Activated CD4-positive, alpha-beta T cell treated with anti-CD3 and anti-CD28 coated beads for 36 hours (primary cell): ENCODE measurements around the gene RNF224. TPM values are rescaled to one million over a fixed set of nuclear protein-coding genes. Genes with fewer than 3 reads are reported as not detected.
"Not testable (repeated sequence)": the region's sequence is repeated elsewhere in the genome, so short reads cannot be mapped to it uniquely, and the experiment has no call there.

Experiments
- ATAC-seq: fragments of 200-7000 bp; cut with Tn5 transposase; one replicate; pipeline ENCODE4 v1.10.0; 2021; ENCODE audit warnings: mild to moderate bottlenecking, moderate library complexity
- CTCF ChIA-PET: fragments of 350-600 bp; sonication (Branson Sonifier 250); formaldehyde crosslinking; loops from one replicate; lab custom pipeline; 2021; ENCODE audit warnings: antibody characterized with exemption; lab: Charles Lee
- POLR2A ChIA-PET: fragments of 350-600 bp; sonication (Branson Sonifier 250); formaldehyde crosslinking; loops from one replicate; lab custom pipeline; 2021; ENCODE audit warnings: antibody characterized with exemption, inconsistent platforms; lab: Charles Lee
- DNase-seq: peaks from one replicate; pipeline ENCODE4 v3.0.0-alpha.2; 2020
- H3K27ac Mint-ChIP-seq: one replicate; pipeline ENCODE4 v1.8.0; 2021; ENCODE audit warnings: mixed read lengths
- H3K27me3 Mint-ChIP-seq: one replicate; pipeline ENCODE4 v1.8.0; 2021; ENCODE audit warnings: mixed read lengths
- H3K36me3 Mint-ChIP-seq: one replicate; pipeline ENCODE4 v1.8.0; 2021; ENCODE audit warnings: low read depth, mixed read lengths
- H3K4me1 Mint-ChIP-seq: one replicate; pipeline ENCODE4 v1.8.0; 2021; ENCODE audit warnings: mixed read lengths
- H3K4me3 Mint-ChIP-seq: one replicate; pipeline ENCODE4 v1.8.0; 2021; ENCODE audit warnings: mild to moderate bottlenecking, moderate library complexity, mixed read lengths
- H3K9me3 Mint-ChIP-seq: one replicate; pipeline ENCODE4 v1.8.0; 2021; ENCODE audit warnings: low read depth, mixed read lengths
- intact Hi-C, 2 experiments: fragments of 100-400 bp; cut with DNase I in 1 of 2; cut with micrococcal nuclease in 1 of 2; formaldehyde crosslinking; loops; one replicate each; pipeline versions ENCODE4 v1.14.2 to v1.15.1; 2022 to 2024; cut with DNase I, micrococcal nuclease
- total RNA-seq, 2 experiments: library from RNA; stranded (reverse); gene quantifications; one replicate each; pipeline ENCODE4 v1.2.3, GENCODE V29; 2021

RNF224 gene
- total RNA-seq, 2 experiments from 2014 or later, result not detected

- H3K27ac Mint-ChIP-seq, result no peak overlapping the region
- POLR2A ChIA-PET, result interaction anchor here (0.8 kb wide), 1 partner anchor 9 kb away, joined by 5 read pairs; no protein-coding TSS in a partner anchor
- peaks cover 12% of the 10 kb centered on the region for H3K4me1 Mint-ChIP-seq
- intact Hi-C loops, result loop anchor here (1.0 to 5.0 kb wide), 4 partner anchors 12 to 188 kb away; partner anchors contain the start of genes ANAPC2 (in 1 of the 2), NPDC1 (in 1 of the 2), SSNA1 (in 1 of the 2) and TPRN (in 1 of the 2)
- no peak for DNase-seq
- no peaks in the 10 kb centered on the region for H3K9me3 Mint-ChIP-seq
- ATAC-seq, result no peak
- no peak overlapping the region for H3K4me3 Mint-ChIP-seq
- H3K36me3 Mint-ChIP-seq, result no peaks in the 10 kb centered on the region
- peaks cover 2% of the 10 kb centered on the region for H3K27me3 Mint-ChIP-seq
- CTCF ChIA-PET, result interaction anchor here (0.6 to 1.6 kb wide), 8 partner anchors 9 to 207 kb away, joined by 3 to 23 read pairs (median 5); partner anchors contain the start of genes CYSRT1, RNF208 and RNF224
Measured at GRCh38 chr9:137235424-137236237, 8.3 kb downstream of the RNF224 start.

GRCh38 chr9:137236238-137236935 is 9.1 kb downstream of the RNF224 start:
- Mint-ChIP-seq H3K4me1 (peaks cover 12% of the 10 kb centered on the region), H3K36me3 (peaks cover 3% of the 10 kb centered on the region), H3K27me3 (peaks cover 2% of the 10 kb centered on the region), H3K27ac (no peak overlapping the region), H3K9me3 (no peaks in the 10 kb centered on the region), H3K4me3 (no peak overlapping the region)
- intact Hi-C loops, result loop anchor here (1.0 to 5.0 kb wide), 4 partner anchors 13 to 189 kb away; partner anchors contain the start of genes ANAPC2 (in 1 of the 2), NPDC1 (in 1 of the 2), SSNA1 (in 1 of the 2) and TPRN (in 1 of the 2)
- peak; percentile 33 for ATAC-seq
- ChIA-PET CTCF (interaction anchor here (0.6 to 1.6 kb wide), 33 partner anchors 9 to 407 kb away, joined by 3 to 23 read pairs (median 5); partner anchors contain the start of genes CYSRT1, MAN1B1, NELFB and RNF208), POLR2A (interaction anchor here (0.8 to 0.9 kb wide), 4 partner anchors 8 to 109 kb away, joined by 3 to 5 read pairs (median 4); partner anchors contain the start of gene NELFB)
- DNase-seq, result peak; percentile 96

GRCh38 chr9:137236936-137237421 is 9.7 kb downstream of the RNF224 start:
- Mint-ChIP-seq H3K4me1 (peaks cover 12% of the 10 kb centered on the region), H3K9me3 (no peaks in the 10 kb centered on the region), H3K4me3 (no peak overlapping the region), H3K27me3 (peaks cover 2% of the 10 kb centered on the region), H3K36me3 (peaks cover 5% of the 10 kb centered on the region), H3K27ac (no peak overlapping the region)
- ChIA-PET POLR2A (interaction anchor here (0.9 kb wide), 3 partner anchors 17 to 109 kb away, joined by 3 to 5 read pairs (median 3); partner anchors contain the start of gene NELFB), CTCF (interaction anchor here (0.6 to 1.6 kb wide), 32 partner anchors 10 to 408 kb away, joined by 3 to 23 read pairs (median 5); partner anchors contain the start of genes CYSRT1, MAN1B1, NELFB and RNF208)
- ATAC-seq, result no peak
- no peak for DNase-seq
- intact Hi-C loops, result loop anchor here (1.0 to 5.0 kb wide), 4 partner anchors 14 to 190 kb away; partner anchors contain the start of genes ANAPC2 (in 1 of the 2), NPDC1 (in 1 of the 2), SSNA1 (in 1 of the 2) and TPRN (in 1 of the 2)

GRCh38 chr9:137237759-137238726 is 10.7 kb downstream of the RNF224 start:
- Mint-ChIP-seq H3K36me3 (peaks cover 15% of the 10 kb centered on the region), H3K27me3 (peaks cover 2% of the 10 kb centered on the region), H3K4me1 (peaks cover 22% of the 10 kb centered on the region), H3K4me3 (no peak overlapping the region), H3K9me3 (no peaks in the 10 kb centered on the region), H3K27ac (no peak overlapping the region)
- POLR2A ChIA-PET, result no interaction called here
- intact Hi-C loops, result loop anchor here (2.0 to 5.0 kb wide), 2 partner anchors 49 to 191 kb away; partner anchors contain the start of genes ANAPC2 (in 1 of the 2), NPDC1 (in 1 of the 2) and SSNA1 (in 1 of the 2)
- CTCF ChIA-PET, result interaction anchor here (0.6 to 1.8 kb wide), 10 partner anchors 11 to 170 kb away, joined by 3 to 23 read pairs (median 5); partner anchors contain the start of genes CYSRT1, RNF208 and RNF224
- ATAC-seq (no peak), DNase-seq (no peak)

- not testable (repeated sequence) for ATAC-seq, H3K27me3 Mint-ChIP-seq, DNase-seq, H3K9me3 Mint-ChIP-seq
- ChIA-PET CTCF (interaction anchor here (1.2 to 1.8 kb wide), 4 partner anchors 13 to 144 kb away, joined by 5 to 8 read pairs (median 6); partner anchors contain the start of genes CYSRT1 and RNF224), POLR2A (interaction anchor here (0.6 to 1.7 kb wide), 5 partner anchors 17 to 153 kb away, joined by 3 to 10 read pairs (median 7); partner anchors contain the start of genes MAN1B1 and RNF208)
- Mint-ChIP-seq H3K36me3 (peaks cover 27% of the 10 kb centered on the region), H3K4me3 (peak overlapping the region; percentile 83), H3K4me1 (peaks cover 27% of the 10 kb centered on the region), H3K27ac (peak overlapping the region; percentile 42)
- intact Hi-C loops, result loop anchor here (1.0 to 5.0 kb wide), 8 partner anchors 16 to 756 kb away; partner anchors contain the start of genes ANAPC2 (in 1 of the 2), MAN1B1 (in 1 of the 2), NDOR1 (in 1 of the 2) and NPDC1 (in 1 of the 2)
Measured at GRCh38 chr9:137239541-137240200, 12.4 kb downstream of the RNF224 start.

- H3K36me3 Mint-ChIP-seq, result peaks cover 27% of the 10 kb centered on the region
- H3K27ac Mint-ChIP-seq, result no peak overlapping the region
- H3K4me1 Mint-ChIP-seq, result peaks cover 27% of the 10 kb centered on the region
Measured at GRCh38 chr9:137240318-137240840, 13.1 kb downstream of the RNF224 start.

GRCh38 chr9:137240841-137241489 is 13.7 kb downstream of the RNF224 start, which contains the start of gene TUBB4B:
Gene TUBB4B, plus strand, starts transcription at chr9:137241287. Its CDS starts 74 bp downstream, at chr9:137241361.
- peak; percentile 84 for ATAC-seq
- intact Hi-C loops, result loop anchor here (1.0 to 2.0 kb wide), 18 partner anchors 14 to 758 kb away; partner anchors contain the start of genes NDOR1 (in 2 of the 2), NELFB (in 2 of the 2), TMEM203 (in 2 of the 2) and ANAPC2 (in 1 of the 2)
- ChIA-PET POLR2A (interaction anchor here (0.6 to 1.7 kb wide), 14 partner anchors 13 to 362 kb away, joined by 3 to 13 read pairs (median 3); partner anchors contain the start of genes FBXW5, MAN1B1, NELFB and RNF208), CTCF (interaction anchor here (0.6 to 1.7 kb wide), 8 partner anchors 13 to 418 kb away, joined by 3 to 8 read pairs (median 4); partner anchors contain the start of genes CYSRT1, MAN1B1 and RNF224)
- peak; percentile 98 for DNase-seq
- Mint-ChIP-seq H3K27me3 (no peaks in the 10 kb centered on the region), H3K27ac (peak within 1 kb of the TSS; percentile 87), H3K4me3 (peak within 1 kb of the TSS; percentile 83), H3K9me3 (no peaks in the 10 kb centered on the region), H3K4me1 (peaks cover 27% of the 10 kb centered on the region), H3K36me3 (peaks cover 27% of the 10 kb centered on the region)

More at GRCh38 chr9:137240318-137240840, 13.1 kb downstream of the RNF224 start:
- Mint-ChIP-seq H3K4me3 (peak overlapping the region; percentile 83), H3K9me3 (no peaks in the 10 kb centered on the region), H3K27me3 (no peaks in the 10 kb centered on the region)
- ATAC-seq (peak; percentile 16), DNase-seq (peak; percentile 79)
- POLR2A ChIA-PET, result interaction anchor here (0.6 to 1.7 kb wide), 14 partner anchors 13 to 362 kb away, joined by 3 to 13 read pairs (median 4); partner anchors contain the start of genes FBXW5, MAN1B1, NELFB and RNF208
- CTCF ChIA-PET, result interaction anchor here (0.9 to 1.8 kb wide), 5 partner anchors 13 to 145 kb away, joined by 3 to 8 read pairs (median 6); partner anchors contain the start of genes CYSRT1 and RNF224
- intact Hi-C loops, result loop anchor here (1.0 to 2.0 kb wide), 7 partner anchors 17 to 757 kb away; partner anchors contain the start of genes ANAPC2 (in 1 of the 2), MAN1B1 (in 1 of the 2), NDOR1 (in 1 of the 2) and PAXX (in 1 of the 2)
